GM19351 (cell line): ENCODE data around the gene TEX22.

Experiments
- ATAC-seq: cut with Tn5 transposase; IDR thresholded peaks from one replicate; pipeline ENCODE4 v1.9.1; 2021; ENCODE audit warnings: mild to moderate bottlenecking, moderate library complexity; ENCODE audit not compliant: unreplicated experiment

Gene TEX22

GRCh38 chr14:105398726-105399465, 558 bp downstream of the TEX22 start:
- peak; percentile 46 for ATAC-seq

GRCh38 chr14:105399466-105399775, 1.1 kb downstream of the TEX22 start:
- ATAC-seq: no peak

GRCh38 chr14:105400016-105400415, 1.7 kb downstream of the TEX22 start:
- ATAC-seq: no peak

- no peak for ATAC-seq
Observed at GRCh38 chr14:105401699-105402098, 3.4 kb downstream of the TEX22 start.

- no peak for ATAC-seq
Observed at GRCh38 chr14:105408592-105408991, 10.3 kb downstream of the TEX22 start.

- no peak for ATAC-seq
Observed at GRCh38 chr14:105409364-105409763, 11.0 kb downstream of the TEX22 start.

- ATAC-seq: no peak
Observed at GRCh38 chr14:105410642-105411016, 12.3 kb downstream of the TEX22 start.

- no peak for ATAC-seq
Observed at GRCh38 chr14:105411017-105411941, 12.9 kb downstream of the TEX22 start.

- no peak for ATAC-seq
Observed at GRCh38 chr14:105411985-105412770, 13.8 kb downstream of the TEX22 start.

- no peak for ATAC-seq
Observed at GRCh38 chr14:105412771-105413543, 14.6 kb downstream of the TEX22 start.

GRCh38 chr14:105413544-105413886, 15.2 kb downstream of the TEX22 start:
- no peak for ATAC-seq

GRCh38 chr14:105414456-105415371, 16.4 kb downstream of the TEX22 start:
- ATAC-seq: peak; percentile 80

GRCh38 chr14:105415481-105416428, 17.4 kb downstream of the TEX22 start:
- no peak for ATAC-seq

GRCh38 chr14:105416671-105417070, 18.3 kb downstream of the TEX22 start:
- ATAC-seq: no peak

GRCh38 chr14:105417690-105418121, 19.4 kb downstream of the TEX22 start:
- ATAC-seq: no peak

GRCh38 chr14:105418269-105419194, 20.2 kb downstream of the TEX22 start:
- ATAC-seq: no peak
